Fibroblast of pulmonary artery (primary cell): ENCODE data around the gene SAMD4A.

Source experiments
- DNase-seq: peaks from one replicate; pipeline ENCODE4 v3.0.0-alpha.2; 2010; ENCODE audit warnings: low read depth
- H3K4me3 ChIP-seq: replicated peaks from 2 replicates; pipeline ENCODE4 v1.5.1; 2011; ENCODE audit warnings: low read depth, mild to moderate bottlenecking, control low read depth, low read length, moderate library complexity
- CTCF ChIP-seq: IDR thresholded peaks from 2 replicates; pipeline ENCODE4 v1.5.1; 2011; ENCODE audit warnings: mild to moderate bottlenecking, control low read depth, low read length, inconsistent platforms; ENCODE audit errors: missing control alignments

The SAMD4A gene

GRCh38 chr14:54566410-54567223 lies at the start of gene SAMD4A:
Gene SAMD4A, plus strand, starts transcription at chr14:54567128. Its CDS starts 789 bp downstream, at chr14:54567917.
- DNase-seq, result peak; percentile 90
- peak within 1 kb of the TSS; percentile 78 for H3K4me3 ChIP-seq
- peak; percentile 35 for TF ChIP-seq CTCF

- H3K4me3 ChIP-seq, result no peak overlapping the region
- DNase-seq, result no peak
- no peak for TF ChIP-seq CTCF
These were observed 42.5 kb upstream of the SAMD4A start for GRCh38 chr14:54524410-54524809.

GRCh38 chr14:54528973-54529372 lies 38.0 kb upstream of the SAMD4A start:
- no peak overlapping the region for H3K4me3 ChIP-seq
- TF ChIP-seq CTCF, result no peak
- DNase-seq, result no peak

- peak; percentile 74 for DNase-seq
- no peak overlapping the region for H3K4me3 ChIP-seq
- no peak for TF ChIP-seq CTCF
These were observed 37.1 kb upstream of the SAMD4A start for GRCh38 chr14:54529811-54530210.

GRCh38 chr14:54532111-54533012 lies 34.6 kb upstream of the SAMD4A start:
- no peak overlapping the region for H3K4me3 ChIP-seq
- DNase-seq, result no peak
- TF ChIP-seq CTCF, result no peak

GRCh38 chr14:54533100-54533499 lies 33.8 kb upstream of the SAMD4A start:
- no peak for DNase-seq
- TF ChIP-seq CTCF, result no peak
- no peak overlapping the region for H3K4me3 ChIP-seq
